Stimulated activated CD8-positive, alpha-beta memory T cell treated with anti-CD3 and anti-CD28 coated beads, Interleukin-12 subunit alpha, Interleukin-12 subunit beta, amount 100 ng/mL, for 24 hours (primary cell): ENCODE measurements around the gene TEX13D.
"Not testable (repeated sequence)": the region's sequence is repeated elsewhere in the genome, so short reads cannot be mapped to it uniquely, and the experiment has no call there.

Experiments used
- DNase-seq: peaks from one replicate; pipeline ENCODE4 v3.0.0-alpha.2; 2020; ENCODE audit errors: extremely low read depth

The TEX13D gene

GRCh38 chrX:124332481-124333424 lies at the start of gene TEX13D:
Gene TEX13D, plus strand, starts transcription at chrX:124332660. Its CDS starts 258 bp downstream, at chrX:124332918.
- no peak for DNase-seq

- no peak for DNase-seq
These were observed 43.0 kb upstream of the TEX13D start for GRCh38 chrX:124289443-124289842.

GRCh38 chrX:124293810-124294209 lies 38.6 kb upstream of the TEX13D start:
- DNase-seq: no peak

- DNase-seq: not testable (repeated sequence)
These were observed 33.1 kb upstream of the TEX13D start for GRCh38 chrX:124299323-124299722.

GRCh38 chrX:124300405-124300804 lies 32.1 kb upstream of the TEX13D start:
- DNase-seq: no peak

GRCh38 chrX:124307253-124307907 lies 25.1 kb upstream of the TEX13D start:
- no peak for DNase-seq

- DNase-seq: no peak
These were observed 6.7 kb upstream of the TEX13D start for GRCh38 chrX:124325732-124326131.

- no peak for DNase-seq
These were observed 3.7 kb upstream of the TEX13D start for GRCh38 chrX:124328765-124329164.

- DNase-seq: no peak
These were observed 1.4 kb downstream of the TEX13D start for GRCh38 chrX:124333862-124334261.

GRCh38 chrX:124334555-124334954 lies 2.1 kb downstream of the TEX13D start:
- not testable (repeated sequence) for DNase-seq

GRCh38 chrX:124335598-124335997 lies 3.1 kb downstream of the TEX13D start:
- no peak for DNase-seq

GRCh38 chrX:124337916-124338315 lies 5.5 kb downstream of the TEX13D start:
- DNase-seq: no peak

GRCh38 chrX:124338733-124339514 lies 6.5 kb downstream of the TEX13D start:
- DNase-seq: no peak

GRCh38 chrX:124341396-124342132 lies 9.1 kb downstream of the TEX13D start:
- DNase-seq: no peak

- DNase-seq: no peak
These were observed 9.9 kb downstream of the TEX13D start for GRCh38 chrX:124342174-124342867.

GRCh38 chrX:124343016-124343415 lies 10.6 kb downstream of the TEX13D start:
- no peak for DNase-seq

GRCh38 chrX:124344246-124344645 lies 11.8 kb downstream of the TEX13D start:
- DNase-seq: no peak

GRCh38 chrX:124346117-124346876 lies 13.8 kb downstream of the TEX13D start, which contains the start of gene SH2D1A:
Gene SH2D1A, plus strand, starts transcription at chrX:124346563. Its CDS starts 80 bp downstream, at chrX:124346643.
- DNase-seq: no peak

- DNase-seq: no peak
These were observed 14.4 kb downstream of the TEX13D start for GRCh38 chrX:124346877-124347241.

GRCh38 chrX:124347242-124347641 lies 14.8 kb downstream of the TEX13D start:
- DNase-seq: no peak
